GM19023 (cell line): ENCODE measurements around the gene CAB39.
"Not testable (repeated sequence)": the region's sequence is repeated elsewhere in the genome, so short reads cannot be mapped to it uniquely, and the experiment has no call there.

Experiments used
- ATAC-seq: cut with Tn5 transposase; IDR thresholded peaks from one replicate; pipeline ENCODE4 v1.9.1; 2021; ENCODE audit warnings: mild to moderate bottlenecking, moderate library complexity; ENCODE audit not compliant: unreplicated experiment

CAB39 gene

GRCh38 chr2:230682546-230682945 lies 30.1 kb upstream of the CAB39 start:
- ATAC-seq: no peak

- no peak for ATAC-seq
Observed at GRCh38 chr2:230684270-230685168, 28.1 kb upstream of the CAB39 start.

GRCh38 chr2:230685178-230685577 lies 27.5 kb upstream of the CAB39 start:
- ATAC-seq: no peak

- no peak for ATAC-seq
Observed at GRCh38 chr2:230687498-230687897, 25.1 kb upstream of the CAB39 start.

GRCh38 chr2:230688490-230688889 lies 24.2 kb upstream of the CAB39 start:
- ATAC-seq: no peak

- ATAC-seq: no peak
Observed at GRCh38 chr2:230690439-230690838, 22.2 kb upstream of the CAB39 start.

GRCh38 chr2:230691005-230691647 lies 21.5 kb upstream of the CAB39 start:
- ATAC-seq: no peak

- no peak for ATAC-seq
Observed at GRCh38 chr2:230692760-230693159, 19.9 kb upstream of the CAB39 start.

- ATAC-seq: no peak
Observed at GRCh38 chr2:230693411-230693810, 19.2 kb upstream of the CAB39 start.

- ATAC-seq: no peak
Observed at GRCh38 chr2:230694241-230694640, 18.4 kb upstream of the CAB39 start.

GRCh38 chr2:230695551-230695950 lies 17.1 kb upstream of the CAB39 start:
- no peak for ATAC-seq

- ATAC-seq: no peak
Observed at GRCh38 chr2:230696670-230697069, 16.0 kb upstream of the CAB39 start.

- ATAC-seq: no peak
Observed at GRCh38 chr2:230697676-230698075, 15.0 kb upstream of the CAB39 start.

GRCh38 chr2:230698753-230699152 lies 13.9 kb upstream of the CAB39 start:
- ATAC-seq: not testable (repeated sequence)

- ATAC-seq: no peak
Observed at GRCh38 chr2:230700447-230700846, 12.2 kb upstream of the CAB39 start.

GRCh38 chr2:230701308-230701707 lies 11.3 kb upstream of the CAB39 start:
- no peak for ATAC-seq

GRCh38 chr2:230702457-230702856 lies 10.2 kb upstream of the CAB39 start:
- not testable (repeated sequence) for ATAC-seq

GRCh38 chr2:230703514-230703913 lies 9.1 kb upstream of the CAB39 start:
- no peak for ATAC-seq

GRCh38 chr2:230706053-230706521 lies 6.6 kb upstream of the CAB39 start:
- no peak for ATAC-seq

- no peak for ATAC-seq
Observed at GRCh38 chr2:230706966-230707365, 5.7 kb upstream of the CAB39 start.

GRCh38 chr2:230708204-230708603 lies 4.4 kb upstream of the CAB39 start:
- no peak for ATAC-seq

GRCh38 chr2:230711224-230711623 lies 1.4 kb upstream of the CAB39 start:
- ATAC-seq: no peak
